Kidney epithelial cell (primary cell): ENCODE measurements around the gene PTPN14. TPM values are rescaled to one million over a fixed set of nuclear protein-coding genes. Genes with fewer than 3 reads are reported as not detected.
A peak's percentile ranks its signal among the peaks of the same experiment; 100 is the strongest.

Experiments
- DNase-seq: peaks from one replicate; pipeline ENCODE4 v3.0.0-alpha.2; 2010; ENCODE audit warnings: low read depth
- H3K27me3 ChIP-seq: 2 replicates; pipeline ENCODE4 v1.6.0; 2011; ENCODE audit warnings: low read length; ENCODE audit not compliant: control insufficient read depth, insufficient read depth
- H3K36me3 ChIP-seq: 2 replicates; pipeline ENCODE4 v1.5.1; 2011; ENCODE audit warnings: low read length; ENCODE audit not compliant: control insufficient read depth, insufficient read depth
- H3K4me3 ChIP-seq: 2 replicates; pipeline ENCODE4 v1.5.1; 2011; ENCODE audit warnings: low read depth, mild to moderate bottlenecking, control low read depth, low read length
- CTCF ChIP-seq: IDR thresholded peaks from 2 replicates; pipeline ENCODE4 v1.5.1; 2011; ENCODE audit warnings: mild to moderate bottlenecking, moderate library complexity, low read length, control low read depth, inconsistent platforms; ENCODE audit not compliant: insufficient read depth, poor library complexity, severe bottlenecking
- total RNA-seq: library from RNA; depleted of rRNA; stranded (reverse); fragments of >200 nt; gene quantifications from 2 replicates; pipeline ENCODE4 v1.2.3, GENCODE V29; 2015

Gene PTPN14
- total RNA-seq, 1 donor from 2014 or later: 30.7 TPM

DNA sequence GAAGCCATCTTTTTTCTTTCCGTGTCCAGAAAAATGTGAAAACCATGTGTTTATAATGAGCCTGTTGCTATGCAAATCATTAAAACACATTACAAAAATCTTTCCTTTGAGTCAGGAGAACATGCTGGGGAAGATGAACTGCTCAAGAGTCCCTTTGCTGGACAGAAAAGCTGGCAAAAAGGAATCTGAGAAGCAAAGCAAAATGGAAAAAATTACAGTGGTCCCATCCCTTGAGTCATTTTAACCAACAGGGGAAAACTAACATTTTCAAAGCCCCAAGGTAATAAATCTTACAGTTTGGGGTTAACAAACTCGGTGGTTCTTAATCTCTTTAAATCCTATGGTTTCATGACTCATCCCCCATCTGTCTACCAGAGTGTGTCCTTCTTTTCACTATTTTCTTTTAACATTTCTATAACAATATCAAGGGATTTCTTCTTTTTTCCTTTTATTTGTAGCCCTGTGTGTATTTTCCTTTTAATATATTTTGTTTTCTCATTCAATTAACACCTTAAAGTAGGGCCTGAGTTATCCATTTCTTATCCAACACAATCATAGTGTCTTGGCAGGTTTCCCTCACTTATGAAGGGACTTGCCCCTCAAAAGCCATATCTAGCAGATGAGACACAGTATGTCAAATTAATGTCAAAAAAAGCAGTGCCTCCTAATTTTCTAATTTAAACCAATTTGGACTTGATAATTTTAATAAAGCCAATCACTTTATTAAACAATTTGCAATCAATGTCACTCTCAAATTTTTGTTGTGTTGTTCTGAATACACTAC lies 105.4 kb downstream of the PTPN14 start:
- no peaks in the 10 kb centered on the region for H3K36me3 ChIP-seq
- DNase-seq: peak; percentile 68
- no peaks in the 10 kb centered on the region for H3K27me3 ChIP-seq
- TF ChIP-seq CTCF: no peak
- no peak overlapping the region for H3K4me3 ChIP-seq

DNA sequence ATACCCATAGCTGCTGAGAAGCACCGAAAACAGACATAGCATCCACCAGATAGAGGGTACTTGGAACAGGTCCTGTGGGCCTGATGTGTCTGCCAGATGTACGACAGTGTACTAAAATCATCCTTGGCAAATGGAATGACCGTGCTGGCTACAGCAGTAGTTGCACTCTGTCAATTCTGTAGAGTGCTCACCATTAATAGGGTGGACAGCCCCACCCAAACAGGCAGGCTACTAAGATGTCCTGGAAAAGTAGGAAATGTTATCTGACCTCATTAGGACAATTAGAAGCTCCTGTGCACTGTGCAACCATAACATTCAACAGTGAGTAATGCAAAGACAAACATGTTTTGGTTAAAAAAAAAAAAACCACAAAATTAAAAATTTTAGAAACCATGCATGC lies 106.2 kb downstream of the PTPN14 start:
- Histone ChIP-seq H3K4me3 (no peak overlapping the region), H3K27me3 (no peaks in the 10 kb centered on the region), H3K36me3 (no peaks in the 10 kb centered on the region)
- TF ChIP-seq CTCF: no peak
- DNase-seq: no peak

DNA sequence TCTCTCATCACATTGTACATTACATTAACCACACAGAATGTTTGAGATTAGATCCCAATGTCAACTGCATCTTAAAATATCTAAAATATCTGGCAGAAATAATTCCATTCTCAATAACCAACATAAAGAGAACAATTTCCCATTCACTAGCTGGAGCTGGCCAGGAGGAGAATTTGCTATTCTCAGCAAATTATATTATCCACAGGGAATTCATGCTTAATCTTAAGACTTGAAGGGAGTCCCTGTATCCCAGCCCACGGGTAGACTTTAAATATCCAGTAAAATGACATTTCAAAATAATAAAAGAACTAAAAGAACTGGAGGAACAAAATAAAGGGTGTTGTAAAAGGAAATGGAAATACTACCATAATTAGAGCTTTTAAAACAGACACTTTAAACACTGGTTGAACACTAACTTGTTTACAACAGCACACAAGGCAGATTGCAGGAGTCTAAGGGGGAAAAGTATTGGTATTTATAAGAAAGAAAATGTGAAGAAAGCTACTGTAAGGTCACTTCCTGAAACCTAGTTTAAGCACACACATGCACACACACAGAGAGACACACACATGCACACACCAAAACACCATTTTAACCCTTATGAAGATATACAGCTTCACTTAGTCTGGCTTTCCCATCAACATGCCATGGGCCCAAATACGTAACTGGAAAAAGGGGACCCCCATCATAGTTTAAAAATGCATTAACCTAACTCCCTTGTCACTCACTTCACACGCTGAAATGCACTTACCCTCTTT lies 107.0 kb downstream of the PTPN14 start:
- Histone ChIP-seq H3K36me3 (no peaks in the 10 kb centered on the region), H3K27me3 (no peaks in the 10 kb centered on the region), H3K4me3 (no peak overlapping the region)
- no peak for DNase-seq
- no peak for TF ChIP-seq CTCF

DNA sequence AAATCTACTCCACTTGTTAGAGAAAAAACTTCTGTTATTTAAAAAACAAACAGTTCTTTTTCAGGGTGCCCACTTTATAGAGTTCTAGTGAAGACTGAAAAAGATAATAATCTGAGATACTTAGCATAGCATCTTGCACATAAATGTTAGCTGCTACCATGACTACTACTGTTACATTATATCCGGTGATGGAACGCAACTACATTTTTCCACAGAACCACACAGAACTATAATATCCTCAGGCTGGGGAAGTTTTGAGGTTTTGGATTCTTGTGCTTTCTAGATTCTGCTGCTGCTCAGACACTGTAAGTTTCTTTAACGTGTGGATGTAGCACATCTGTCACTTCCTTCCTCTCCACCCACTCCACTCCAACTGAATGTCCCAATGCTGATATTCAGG lies 110.3 kb downstream of the PTPN14 start:
- DNase-seq: no peak

GRCh38 chr1:214440219-214440965 lies 111.0 kb downstream of the PTPN14 start:
- H3K27me3 ChIP-seq: no peaks in the 10 kb centered on the region
- H3K4me3 ChIP-seq: no peak overlapping the region
- DNase-seq: no peak
- H3K36me3 ChIP-seq: no peaks in the 10 kb centered on the region
- no peak for TF ChIP-seq CTCF

More for the DNA sequence above, 110.3 kb downstream of the PTPN14 start:
- no peaks in the 10 kb centered on the region for H3K36me3 ChIP-seq
- H3K4me3 ChIP-seq: no peak overlapping the region
- no peak for TF ChIP-seq CTCF
- no peaks in the 10 kb centered on the region for H3K27me3 ChIP-seq
